ENCODE results near the gene PARD3. TPM values are rescaled to one million over a fixed set of nuclear protein-coding genes. Genes with fewer than 3 reads are reported as not detected.

PARD3 gene
- total RNA-seq, 1 experiment from 2014 or later = 54.0 TPM

- peak overlapping the region; percentile 64; the same call in 1 of the 2 replicates for H3K27ac ChIP-seq
- peaks cover 4% of the 10 kb centered on the region for H3K36me3 ChIP-seq
- peaks cover 20% of the 10 kb centered on the region for H3K4me1 ChIP-seq (replicated peaks)
- H3K4me3 ChIP-seq = peak overlapping the region; percentile 94
- DNase-seq (ENCODE audit: low read depth in 1 of 2, low spot score in 2 of 2) = no peak
- H3K9me3 ChIP-seq (replicated peaks) = no peaks in the 10 kb centered on the region
- no peaks in the 10 kb centered on the region for H3K27me3 ChIP-seq (replicated peaks)
Observed at GRCh38 chr10:34814913-34815184, 247 bp downstream of the PARD3 start.

- Histone ChIP-seq H3K4me1 (replicated peaks) (peaks cover 25% of the 10 kb centered on the region), H3K27ac (peak overlapping the region; percentile 64), H3K36me3 (peaks cover 4% of the 10 kb centered on the region), H3K27me3 (replicated peaks) (no peaks in the 10 kb centered on the region), H3K9me3 (replicated peaks) (no peaks in the 10 kb centered on the region), H3K4me3 (peak overlapping the region; percentile 94)
- peak in 1 of 2 experiments; percentile 44 for DNase-seq (ENCODE audit: low read depth in 1 of 2, low spot score in 2 of 2)
Observed at GRCh38 chr10:34814223-34814912, 728 bp downstream of the PARD3 start.

GRCh38 chr10:34813626-34814222 is 1.4 kb downstream of the PARD3 start:
- Histone ChIP-seq H3K36me3 (peaks cover 4% of the 10 kb centered on the region), H3K27me3 (replicated peaks) (no peaks in the 10 kb centered on the region), H3K9me3 (replicated peaks) (no peaks in the 10 kb centered on the region), H3K27ac (peak overlapping the region; percentile 64), H3K4me1 (replicated peaks) (peaks cover 32% of the 10 kb centered on the region), H3K4me3 (peak overlapping the region; percentile 94)
- peak; percentile 57 to 62 for DNase-seq (ENCODE audit: low read depth in 1 of 2, low spot score in 2 of 2)

GRCh38 chr10:34812771-34813170 is 2.3 kb downstream of the PARD3 start:
- H3K4me3 ChIP-seq = no peak overlapping the region

GRCh38 chr10:34811968-34812514 is 3.1 kb downstream of the PARD3 start:
- H3K36me3 ChIP-seq = peaks cover 4% of the 10 kb centered on the region
- H3K4me3 ChIP-seq = no peak overlapping the region
- H3K27me3 ChIP-seq (replicated peaks) = no peaks in the 10 kb centered on the region
- no peak overlapping the region for H3K27ac ChIP-seq
- H3K4me1 ChIP-seq (replicated peaks) = peaks cover 34% of the 10 kb centered on the region
- H3K9me3 ChIP-seq (replicated peaks) = no peaks in the 10 kb centered on the region
- DNase-seq (ENCODE audit: low read depth in 1 of 2, low spot score in 2 of 2) = no peak

More at GRCh38 chr10:34812771-34813170, 2.3 kb downstream of the PARD3 start:
- Histone ChIP-seq H3K27ac (no peak overlapping the region), H3K27me3 (replicated peaks) (no peaks in the 10 kb centered on the region), H3K4me1 (replicated peaks) (peaks cover 34% of the 10 kb centered on the region), H3K9me3 (replicated peaks) (no peaks in the 10 kb centered on the region), H3K36me3 (peaks cover 4% of the 10 kb centered on the region)
- no peak for DNase-seq (ENCODE audit: low read depth in 1 of 2, low spot score in 2 of 2)

DNA sequence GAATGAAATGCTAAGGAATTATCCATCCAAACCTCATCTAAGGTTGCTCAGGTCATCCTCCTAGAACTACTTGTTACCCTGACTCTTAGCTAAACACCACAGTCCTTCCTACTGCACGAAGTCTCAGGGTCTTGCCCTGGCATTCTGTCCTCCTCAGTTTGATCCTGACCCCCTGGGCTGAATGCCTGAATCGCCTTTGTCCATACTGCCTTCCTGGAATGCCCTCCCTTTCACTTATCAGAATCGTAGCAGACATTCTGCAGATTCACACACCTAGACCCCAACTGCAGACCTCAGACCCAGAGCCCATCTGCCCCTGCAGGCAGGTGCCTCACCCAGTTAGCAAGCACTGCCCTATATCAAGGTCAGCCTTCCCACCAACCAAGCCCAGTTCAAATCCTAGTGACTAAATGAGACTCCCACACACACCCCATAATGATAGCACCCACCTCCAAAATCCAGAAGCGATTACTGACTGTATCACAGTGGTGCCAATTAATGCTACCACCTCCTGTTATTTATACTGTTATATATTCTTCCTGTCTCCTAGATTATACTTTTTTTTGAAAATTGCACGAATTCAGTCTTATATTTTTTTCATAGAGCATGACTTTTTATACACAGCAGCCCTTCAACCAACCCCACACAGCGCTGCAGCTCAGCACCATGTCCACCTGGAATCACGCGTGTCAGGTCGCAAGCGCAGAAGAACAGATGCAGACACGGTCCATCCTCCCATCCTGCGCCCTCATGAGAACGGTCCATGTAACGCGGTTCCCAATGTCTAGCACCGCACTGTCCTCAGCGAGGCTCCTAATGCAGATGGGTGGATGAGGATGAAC is 3.7 kb downstream of the PARD3 start:
- no peak for DNase-seq (ENCODE audit: low read depth in 1 of 2, low spot score in 2 of 2)
- Histone ChIP-seq H3K4me3 (no peak overlapping the region), H3K36me3 (peaks cover 4% of the 10 kb centered on the region), H3K9me3 (replicated peaks) (no peaks in the 10 kb centered on the region), H3K27ac (no peak overlapping the region), H3K4me1 (replicated peaks) (peaks cover 30% of the 10 kb centered on the region), H3K27me3 (replicated peaks) (no peaks in the 10 kb centered on the region)

- no peak for DNase-seq (ENCODE audit: low read depth in 1 of 2, low spot score in 2 of 2)
- no peaks in the 10 kb centered on the region for H3K27me3 ChIP-seq (replicated peaks)
- H3K9me3 ChIP-seq (replicated peaks) = no peaks in the 10 kb centered on the region
- H3K4me3 ChIP-seq = no peak overlapping the region
- no peak overlapping the region for H3K27ac ChIP-seq
- H3K36me3 ChIP-seq = peaks cover 4% of the 10 kb centered on the region
- H3K4me1 ChIP-seq (replicated peaks) = peaks cover 22% of the 10 kb centered on the region
Observed at GRCh38 chr10:34809796-34810195, 5.3 kb downstream of the PARD3 start.

DNA sequence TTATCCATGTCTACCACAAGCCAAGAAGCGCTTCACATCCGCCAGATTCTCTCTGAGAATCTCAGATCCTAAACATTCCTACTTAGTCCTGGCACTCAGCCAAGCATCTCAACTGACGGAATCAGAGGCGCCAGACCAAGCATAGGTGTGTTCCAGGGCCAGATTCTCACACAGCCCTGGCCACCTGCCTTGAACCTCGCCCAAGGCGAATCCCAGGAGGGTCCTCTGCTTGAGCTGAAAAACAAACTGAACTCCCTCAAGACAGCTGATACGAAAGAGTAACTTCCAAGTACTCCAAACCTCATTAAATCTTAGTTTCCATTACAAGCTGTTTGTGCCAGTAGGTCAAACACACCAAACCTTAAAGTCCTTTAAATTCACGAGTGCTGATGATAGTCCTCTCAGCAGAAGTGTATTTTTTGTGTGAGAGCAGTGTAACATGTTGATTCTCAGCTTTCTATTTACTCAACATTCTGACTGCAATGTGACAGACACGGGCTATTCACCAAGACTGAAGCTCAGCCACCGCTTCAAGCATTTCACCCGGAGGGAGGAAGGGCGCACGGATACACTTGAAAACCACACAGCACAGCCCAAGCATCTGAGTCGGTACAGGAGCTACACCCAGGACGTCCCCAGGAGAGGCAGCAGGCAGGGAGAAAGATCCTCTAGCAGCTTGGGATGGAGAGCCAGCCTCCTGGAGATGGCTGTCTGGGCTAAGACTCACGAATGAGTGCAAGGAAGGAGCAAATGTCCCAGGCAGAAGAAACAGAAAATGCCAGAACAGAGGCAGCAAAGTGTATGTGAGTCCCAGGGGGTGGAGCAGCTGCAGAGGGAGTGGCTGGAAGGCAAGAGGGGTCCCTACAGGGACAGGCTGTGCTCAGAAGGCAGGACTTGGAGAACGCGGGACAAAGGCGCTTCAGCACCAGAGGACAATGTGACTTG is 6.0 kb downstream of the PARD3 start:
- H3K4me3 ChIP-seq = peak overlapping the region; percentile 25
- peak in 1 of 2 experiments; percentile 37 for DNase-seq (ENCODE audit: low read depth in 1 of 2, low spot score in 2 of 2)
- no peak overlapping the region for H3K27ac ChIP-seq

DNA sequence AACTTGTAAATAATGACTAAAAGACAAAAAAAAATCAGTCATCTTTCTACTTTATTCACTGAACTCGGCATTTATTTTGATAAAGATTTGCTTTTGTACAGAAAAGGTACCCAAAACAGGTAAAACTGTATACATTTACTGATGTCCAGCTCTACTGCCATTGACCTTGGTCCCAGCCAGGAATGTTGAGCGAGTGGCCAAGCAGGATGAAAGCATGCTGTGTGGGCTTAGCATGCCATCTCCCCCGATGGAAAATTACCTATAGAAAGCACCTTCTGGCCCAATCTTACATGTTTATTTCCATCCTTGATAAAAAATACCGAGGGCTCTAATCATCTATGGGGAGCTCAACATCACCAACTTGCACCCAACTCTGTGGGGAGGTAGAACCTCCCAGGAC is 6.8 kb downstream of the PARD3 start:
- no peak for DNase-seq (ENCODE audit: low read depth in 1 of 2, low spot score in 2 of 2)
- Histone ChIP-seq H3K27me3 (replicated peaks) (no peaks in the 10 kb centered on the region), H3K9me3 (replicated peaks) (no peaks in the 10 kb centered on the region), H3K4me3 (no peak overlapping the region), H3K4me1 (replicated peaks) (peaks cover 18% of the 10 kb centered on the region), H3K27ac (no peak overlapping the region), H3K36me3 (no peaks in the 10 kb centered on the region)

More for the DNA sequence above, 6.0 kb downstream of the PARD3 start:
- peaks cover 22% of the 10 kb centered on the region for H3K4me1 ChIP-seq (replicated peaks)
- H3K36me3 ChIP-seq = no peaks in the 10 kb centered on the region; the same call in 1 of the 2 replicates
- H3K9me3 ChIP-seq (replicated peaks) = no peaks in the 10 kb centered on the region
- no peaks in the 10 kb centered on the region for H3K27me3 ChIP-seq (replicated peaks)

GRCh38 chr10:34804306-34804705 is 10.8 kb downstream of the PARD3 start:
- Histone ChIP-seq H3K9me3 (replicated peaks) (no peaks in the 10 kb centered on the region), H3K4me3 (no peak overlapping the region), H3K27me3 (replicated peaks) (no peaks in the 10 kb centered on the region), H3K4me1 (replicated peaks) (peaks cover 8% of the 10 kb centered on the region; the same call in 1 of the 2 replicates), H3K36me3 (no peaks in the 10 kb centered on the region), H3K27ac (no peak overlapping the region)
- DNase-seq (ENCODE audit: low read depth in 1 of 2, low spot score in 2 of 2) = no peak

DNA sequence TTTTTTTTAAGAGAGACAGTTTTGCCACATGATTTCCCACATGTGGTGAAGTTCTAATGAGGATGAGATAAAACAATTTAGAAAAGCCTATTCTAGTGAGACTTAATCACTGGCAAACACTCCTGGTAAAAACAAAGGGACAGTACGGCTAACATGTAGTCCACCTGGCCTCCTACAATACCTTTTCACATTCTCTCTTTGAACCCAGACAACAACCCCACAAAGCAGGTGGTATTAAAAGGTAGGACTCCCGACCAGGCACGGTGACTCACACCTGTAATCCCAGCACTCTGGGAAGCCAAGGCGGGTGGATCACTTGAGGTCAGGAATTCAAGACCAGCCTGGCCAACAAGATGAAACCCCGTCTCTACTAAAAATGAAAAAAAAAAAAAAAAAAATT is 12.4 kb downstream of the PARD3 start:
- Histone ChIP-seq H3K9me3 (replicated peaks) (no peaks in the 10 kb centered on the region), H3K36me3 (no peaks in the 10 kb centered on the region), H3K4me1 (replicated peaks) (no peaks in the 10 kb centered on the region), H3K27ac (no peak overlapping the region), H3K4me3 (no peak overlapping the region), H3K27me3 (replicated peaks) (no peaks in the 10 kb centered on the region)
- no peak for DNase-seq (ENCODE audit: low read depth in 1 of 2, low spot score in 2 of 2)

GRCh38 chr10:34801097-34801733 is 13.9 kb downstream of the PARD3 start:
- no peaks in the 10 kb centered on the region for H3K9me3 ChIP-seq (replicated peaks)
- H3K27ac ChIP-seq = no peak overlapping the region
- DNase-seq (ENCODE audit: low read depth in 1 of 2, low spot score in 2 of 2) = no peak
- no peak overlapping the region for H3K4me3 ChIP-seq
- no peaks in the 10 kb centered on the region for H3K27me3 ChIP-seq (replicated peaks)
- H3K4me1 ChIP-seq (replicated peaks) = no peaks in the 10 kb centered on the region
- 0 out of 2 replicates have a peak, but pooled peaks cover 5% of the 10 kb centered on the region for H3K36me3 ChIP-seq
